ENCODE measurements around the gene MFAP4. TPM values are rescaled to one million over a fixed set of nuclear protein-coding genes. Genes with fewer than 3 reads are reported as not detected.

Gene MFAP4
- total RNA-seq, 1 experiment from 2014 or later, result 0.52 TPM

- intact Hi-C loops (cut with micrococcal nuclease), result no loop called here
- H3K4me1 ChIP-seq (ENCODE audit: control insufficient read depth in 1 of 2, insufficient read depth in 2 of 2, low read length in 2 of 2), result peaks cover 6 to 18% of the 10 kb centered on the region in 2 experiments; a peak in 3 of 4 replicates
- no peak overlapping the region for H3K4me3 ChIP-seq (replicated peaks in 1 of 2; ENCODE audit: low read depth in 1 of 2, low read length in 2 of 2)
- H2AFZ ChIP-seq (ENCODE audit: low read depth, low read length, poor library complexity, severe bottlenecking), result no peak overlapping the region
- peaks cover 18 to 26% of the 10 kb centered on the region in 2 experiments; a peak in 3 of 4 replicates for H3K36me3 ChIP-seq (ENCODE audit: control insufficient read depth in 1 of 2, insufficient read depth in 2 of 2, low read length in 2 of 2)
- H3K9ac ChIP-seq (ENCODE audit: low read length), result no peak overlapping the region
- ATAC-seq (no peak), DNase-seq (ENCODE audit: low read depth, low spot score) (no peak)
- CTCF ChIA-PET, result no interaction called here
- H3K27me3 ChIP-seq (ENCODE audit: insufficient read depth, low read length), result no peaks in the 10 kb centered on the region
- no TSS peak for BruUV-seq (replicated peaks)
- H3K9me3 ChIP-seq (ENCODE audit: control insufficient read depth in 1 of 2, insufficient read depth in 1 of 2, low read depth in 1 of 2, low read length in 2 of 2), result no peaks in the 10 kb centered on the region
- POLR2A ChIA-PET, result no interaction called here
- no peak overlapping the region for H3K4me2 ChIP-seq (ENCODE audit: low read length)
- no peak for TF ChIP-seq CEBPB (IDR thresholded peaks at IDR 0.05; ENCODE audit: low read depth)
- no peak for TF ChIP-seq JUND (IDR thresholded peaks at IDR 0.05)
- TF ChIP-seq EGR1 (IDR thresholded peaks at IDR 0.05; ENCODE audit: low read depth), result no peak
- TF ChIP-seq, protein P1, sequence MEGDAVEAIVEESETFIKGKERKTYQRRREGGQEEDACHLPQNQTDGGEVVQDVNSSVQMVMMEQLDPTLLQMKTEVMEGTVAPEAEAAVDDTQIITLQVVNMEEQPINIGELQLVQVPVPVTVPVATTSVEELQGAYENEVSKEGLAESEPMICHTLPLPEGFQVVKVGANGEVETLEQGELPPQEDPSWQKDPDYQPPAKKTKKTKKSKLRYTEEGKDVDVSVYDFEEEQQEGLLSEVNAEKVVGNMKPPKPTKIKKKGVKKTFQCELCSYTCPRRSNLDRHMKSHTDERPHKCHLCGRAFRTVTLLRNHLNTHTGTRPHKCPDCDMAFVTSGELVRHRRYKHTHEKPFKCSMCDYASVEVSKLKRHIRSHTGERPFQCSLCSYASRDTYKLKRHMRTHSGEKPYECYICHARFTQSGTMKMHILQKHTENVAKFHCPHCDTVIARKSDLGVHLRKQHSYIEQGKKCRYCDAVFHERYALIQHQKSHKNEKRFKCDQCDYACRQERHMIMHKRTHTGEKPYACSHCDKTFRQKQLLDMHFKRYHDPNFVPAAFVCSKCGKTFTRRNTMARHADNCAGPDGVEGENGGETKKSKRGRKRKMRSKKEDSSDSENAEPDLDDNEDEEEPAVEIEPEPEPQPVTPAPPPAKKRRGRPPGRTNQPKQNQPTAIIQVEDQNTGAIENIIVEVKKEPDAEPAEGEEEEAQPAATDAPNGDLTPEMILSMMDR (IDR thresholded peaks at IDR 0.05 in 2 of 3, conservative IDR thresholded peaks at IDR 0.05 in 1 of 3; ENCODE audit: borderline replicate concordance in 1 of 3, insufficient read depth in 1 of 3, low read depth in 2 of 3, low read length in 2 of 3), result no peak
- TF ChIP-seq, protein P2, sequence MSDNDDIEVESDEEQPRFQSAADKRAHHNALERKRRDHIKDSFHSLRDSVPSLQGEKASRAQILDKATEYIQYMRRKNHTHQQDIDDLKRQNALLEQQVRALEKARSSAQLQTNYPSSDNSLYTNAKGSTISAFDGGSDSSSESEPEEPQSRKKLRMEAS (IDR thresholded peaks at IDR 0.05), result no peak
- no peak for TF ChIP-seq SRF (IDR thresholded peaks at IDR 0.05; ENCODE audit: low read depth)
- no peak overlapping the region for H3K27ac ChIP-seq (ENCODE audit: low read depth, low read length)
- RAD21 ChIA-PET (ENCODE audit: low non-redundant PET in 1 of 2, low total read pairs in 2 of 2, uncharacterized antibody in 2 of 2, unreplicated experiment in 2 of 2), result no interaction called here
- H3K79me2 ChIP-seq (ENCODE audit: insufficient read depth, low read length), result peaks cover 2% of the 10 kb centered on the region
- H4K20me1 ChIP-seq (ENCODE audit: insufficient read depth), result no peaks in the 10 kb centered on the region
- H3K9me2 ChIP-seq (ENCODE audit: insufficient read depth), result no peaks in the 10 kb centered on the region
These were observed 5.6 kb downstream of the MFAP4 start for GRCh38 chr17:19381361-19381740.

- POLR2A ChIA-PET, result no interaction called here
- no TSS peak for BruUV-seq (replicated peaks)
- RAD21 ChIA-PET (ENCODE audit: low non-redundant PET in 1 of 2, low total read pairs in 2 of 2, uncharacterized antibody in 2 of 2, unreplicated experiment in 2 of 2), result no interaction called here
These were observed 6.3 kb downstream of the MFAP4 start for GRCh38 chr17:19380481-19381301.

More at GRCh38 chr17:19380481-19381301, 6.3 kb downstream of the MFAP4 start:
- peaks cover 18 to 26% of the 10 kb centered on the region in 2 experiments; a peak in 3 of 4 replicates for H3K36me3 ChIP-seq (ENCODE audit: control insufficient read depth in 1 of 2, insufficient read depth in 2 of 2, low read length in 2 of 2)
- DNase-seq (ENCODE audit: low read depth, low spot score) (no peak), ATAC-seq (no peak)
- peaks cover 9 to 18% of the 10 kb centered on the region in 2 experiments; a peak in 3 of 4 replicates for H3K4me1 ChIP-seq (ENCODE audit: control insufficient read depth in 1 of 2, insufficient read depth in 2 of 2, low read length in 2 of 2)
- CTCF ChIA-PET, result no interaction called here
- no peaks in the 10 kb centered on the region for H3K9me3 ChIP-seq (ENCODE audit: control insufficient read depth in 1 of 2, insufficient read depth in 1 of 2, low read depth in 1 of 2, low read length in 2 of 2)
- H3K27ac ChIP-seq (ENCODE audit: low read depth, low read length), result no peak overlapping the region
- no peak overlapping the region for H3K4me3 ChIP-seq (replicated peaks in 1 of 2; ENCODE audit: low read depth in 1 of 2, low read length in 2 of 2)
- no peak overlapping the region for H3K9ac ChIP-seq (ENCODE audit: low read length)
- intact Hi-C loops (cut with micrococcal nuclease), result no loop called here
- H3K79me2 ChIP-seq (ENCODE audit: insufficient read depth, low read length), result peaks cover 7% of the 10 kb centered on the region
- H2AFZ ChIP-seq (ENCODE audit: low read depth, low read length, poor library complexity, severe bottlenecking), result no peak overlapping the region
- H3K9me2 ChIP-seq (ENCODE audit: insufficient read depth), result no peaks in the 10 kb centered on the region
- no peaks in the 10 kb centered on the region for H4K20me1 ChIP-seq (ENCODE audit: insufficient read depth)
- no peak overlapping the region for H3K4me2 ChIP-seq (ENCODE audit: low read length)
- H3K27me3 ChIP-seq (ENCODE audit: insufficient read depth, low read length), result no peaks in the 10 kb centered on the region
- TF ChIP-seq SIN3A (IDR thresholded peaks at IDR 0.05; ENCODE audit: low read depth) (no peak), RAD21 (IDR thresholded peaks at IDR 0.05; ENCODE audit: low read depth) (no peak), JUND (IDR thresholded peaks at IDR 0.05) (no peak), CBX3 (IDR thresholded peaks at IDR 0.05; ENCODE audit: low read depth) (no peak), FOSL1 (IDR thresholded peaks at IDR 0.05; ENCODE audit: low read depth) (no peak)
